KMS-11 (cell line): ENCODE measurements around the gene TOX3.

ENCODE experiments used
- H2AFZ ChIP-seq: fragments of 200-600 bp; sonication (generic); 2 replicates; pipeline ENCODE4 v1.6.1; 2016; ENCODE audit warnings: antibody characterized with exemption, mixed run types, low read depth
- H3K27ac ChIP-seq: fragments of 200-600 bp; sonication (generic); 2 replicates; pipeline ENCODE4 v1.6.1; 2016; ENCODE audit warnings: mild to moderate bottlenecking, mixed run types
- H3K27me3 ChIP-seq: fragments of 200-600 bp; sonication (generic); 2 replicates; pipeline ENCODE4 v1.6.1; 2017; ENCODE audit warnings: mild to moderate bottlenecking, low read depth, mixed run types, moderate library complexity; ENCODE audit not compliant: insufficient read depth
- H3K36me3 ChIP-seq: fragments of 200-600 bp; sonication (generic); 2 replicates; pipeline ENCODE4 v1.6.1; 2017; ENCODE audit warnings: mild to moderate bottlenecking, mixed run types; ENCODE audit not compliant: insufficient read depth
- H3K4me1 ChIP-seq: fragments of 200-600 bp; sonication (generic); 2 replicates; pipeline ENCODE4 v1.6.1; 2016; ENCODE audit warnings: mild to moderate bottlenecking, low read depth, mixed run types; ENCODE audit not compliant: poor library complexity, severe bottlenecking
- H3K4me2 ChIP-seq: fragments of 200-600 bp; sonication (generic); 2 replicates; pipeline ENCODE4 v1.7.0; 2016; ENCODE audit warnings: mild to moderate bottlenecking, mixed run types
- H3K4me3 ChIP-seq: fragments of 200-600 bp; sonication (generic); IDR thresholded peaks from 2 replicates; pipeline ENCODE4 v1.6.1; 2017; ENCODE audit warnings: low read depth, low read length, mixed read lengths; ENCODE audit not compliant: insufficient read depth
- H3K79me2 ChIP-seq: fragments of 200-600 bp; sonication (generic); 2 replicates; pipeline ENCODE4 v1.6.1; 2016; ENCODE audit warnings: low read depth, mixed run types; ENCODE audit not compliant: insufficient read depth
- H3K9ac ChIP-seq: fragments of 200-600 bp; sonication (generic); 2 replicates; pipeline ENCODE4 v1.6.1; 2016; ENCODE audit warnings: mild to moderate bottlenecking, mixed run types
- H4K20me1 ChIP-seq: fragments of 200-600 bp; sonication (generic); 2 replicates; pipeline ENCODE4 v1.6.1; 2016; ENCODE audit warnings: mild to moderate bottlenecking, mixed run types; ENCODE audit not compliant: insufficient read depth
- CTCF ChIP-seq: fragments of 200-600 bp; sonication (generic); conservative IDR thresholded peaks from 2 replicates; pipeline ENCODE4 v1.6.1; 2017; ENCODE audit warnings: low read depth, mild to moderate bottlenecking, antibody characterized with exemption, low read length, moderate library complexity, mixed read lengths

The TOX3 gene

GRCh38 chr16:52446080-52446479 is 100.9 kb downstream of the TOX3 start:
- H3K79me2 ChIP-seq, result no peaks in the 10 kb centered on the region
- H3K4me3 ChIP-seq, result no peak overlapping the region
- no peaks in the 10 kb centered on the region for H3K36me3 ChIP-seq
- H3K4me2 ChIP-seq, result no peak overlapping the region
- no peak overlapping the region for H3K9ac ChIP-seq
- H3K4me1 ChIP-seq, result no peaks in the 10 kb centered on the region
- TF ChIP-seq CTCF, result no peak
- no peak overlapping the region for H3K27ac ChIP-seq
- no peak overlapping the region for H2AFZ ChIP-seq
- H3K27me3 ChIP-seq, result no peaks in the 10 kb centered on the region
- H4K20me1 ChIP-seq, result no peaks in the 10 kb centered on the region

- no peak overlapping the region for H3K27ac ChIP-seq
- no peak overlapping the region for H2AFZ ChIP-seq
- H3K4me1 ChIP-seq, result no peaks in the 10 kb centered on the region
- TF ChIP-seq CTCF, result no peak
- no peaks in the 10 kb centered on the region for H4K20me1 ChIP-seq
- no peaks in the 10 kb centered on the region for H3K27me3 ChIP-seq
- no peak overlapping the region for H3K4me2 ChIP-seq
- H3K36me3 ChIP-seq, result no peaks in the 10 kb centered on the region
- H3K9ac ChIP-seq, result no peak overlapping the region
- no peaks in the 10 kb centered on the region for H3K79me2 ChIP-seq
- no peak overlapping the region for H3K4me3 ChIP-seq
Observed at GRCh38 chr16:52441886-52442285, 105.1 kb downstream of the TOX3 start.

GRCh38 chr16:52440248-52440647 is 106.7 kb downstream of the TOX3 start:
- Histone ChIP-seq H3K9ac (no peak overlapping the region), H3K27me3 (no peaks in the 10 kb centered on the region), H3K4me3 (no peak overlapping the region), H4K20me1 (no peaks in the 10 kb centered on the region), H3K27ac (no peak overlapping the region), H3K79me2 (no peaks in the 10 kb centered on the region), H3K36me3 (no peaks in the 10 kb centered on the region), H3K4me1 (no peaks in the 10 kb centered on the region), H2AFZ (no peak overlapping the region), H3K4me2 (no peak overlapping the region)
- no peak for TF ChIP-seq CTCF

- Histone ChIP-seq H3K27ac (no peak overlapping the region), H3K4me1 (no peaks in the 10 kb centered on the region), H4K20me1 (no peaks in the 10 kb centered on the region), H3K79me2 (no peaks in the 10 kb centered on the region), H3K36me3 (no peaks in the 10 kb centered on the region), H3K9ac (no peak overlapping the region), H2AFZ (no peak overlapping the region), H3K4me2 (no peak overlapping the region), H3K27me3 (no peaks in the 10 kb centered on the region), H3K4me3 (no peak overlapping the region)
- no peak for TF ChIP-seq CTCF
Observed at GRCh38 chr16:52439750-52440149, 107.2 kb downstream of the TOX3 start.
